Stimulated activated naive B cell treated with anti-CD40 and anti-IgM and Interleukin-4, amounts not matched to agents 10 μg/mL and 1 μg/mL and 100 μg/mL, for 72 hours (primary cell): ENCODE data around the gene SF3B1.
"Not testable (repeated sequence)": the region's sequence is repeated elsewhere in the genome, so short reads cannot be mapped to it uniquely, and the experiment has no call there.

ENCODE experiments used
- ATAC-seq, 2 donors: fragments of 150-1000 bp; cut with Tn5 transposase; replicated peaks; 2 replicates each; pipeline ENCODE4 v1.10.0; 2021; ENCODE audit warnings: moderate library complexity in 1 of 2
- DNase-seq: peaks from one replicate; pipeline ENCODE4 v3.0.0; 2021
- H3K27ac Mint-ChIP-seq: one replicate; pipeline ENCODE4 v1.8.0; 2022; ENCODE audit warnings: mild to moderate bottlenecking, mixed read lengths
- H3K27me3 Mint-ChIP-seq, 2 donors: one replicate each; pipeline ENCODE4 v1.8.0; 2022; ENCODE audit warnings: mixed read lengths in 2 of 2
- H3K36me3 Mint-ChIP-seq, 2 donors: one replicate each; pipeline ENCODE4 v1.8.0; 2022; ENCODE audit warnings: mixed read lengths in 2 of 2, mild to moderate bottlenecking in 1 of 2
- H3K4me1 Mint-ChIP-seq, 2 donors: one replicate each; pipeline ENCODE4 v1.8.0; 2022; ENCODE audit warnings: mixed read lengths in 2 of 2, mild to moderate bottlenecking in 1 of 2
- H3K4me3 Mint-ChIP-seq, 2 donors: one replicate each; pipeline ENCODE4 v1.8.0; 2022; ENCODE audit warnings: mild to moderate bottlenecking in 2 of 2, mixed read lengths in 2 of 2, moderate library complexity in 1 of 2
- H3K9me3 Mint-ChIP-seq, 2 donors: one replicate each; pipeline ENCODE4 v1.8.0; 2022; ENCODE audit warnings: mixed read lengths in 2 of 2, mild to moderate bottlenecking in 1 of 2

The SF3B1 gene

DNA sequence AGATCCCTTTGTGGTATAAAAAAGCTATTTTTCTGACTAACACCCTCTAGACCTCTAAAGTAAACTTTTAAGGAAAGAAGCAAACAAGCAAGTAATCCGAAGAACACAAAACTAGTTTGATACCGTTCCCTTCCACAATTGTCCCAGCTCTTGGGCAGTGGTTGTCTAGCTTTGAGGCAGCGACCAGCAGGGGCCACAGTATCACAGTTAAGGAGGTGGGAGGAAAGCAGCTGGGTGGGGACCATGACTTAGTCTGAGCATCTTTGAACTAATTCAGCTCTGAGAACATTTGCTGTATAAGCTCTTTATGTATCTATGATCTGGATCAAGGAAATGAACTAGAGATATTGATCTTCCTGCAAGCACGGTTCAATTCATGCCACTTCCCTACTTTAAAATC lies 51.0 kb downstream of the SF3B1 start:
- peaks cover 0 to 8% of the 10 kb centered on the region in 2 donors for H3K36me3 Mint-ChIP-seq
- no peak overlapping the region for H3K27ac Mint-ChIP-seq
- DNase-seq (no peak), ATAC-seq (no peak)
- H3K27me3 Mint-ChIP-seq = no peaks in the 10 kb centered on the region
- peaks cover 6 to 10% of the 10 kb centered on the region in 2 donors for H3K4me1 Mint-ChIP-seq
- no peak overlapping the region for H3K4me3 Mint-ChIP-seq
- H3K9me3 Mint-ChIP-seq = no peaks in the 10 kb centered on the region

DNA sequence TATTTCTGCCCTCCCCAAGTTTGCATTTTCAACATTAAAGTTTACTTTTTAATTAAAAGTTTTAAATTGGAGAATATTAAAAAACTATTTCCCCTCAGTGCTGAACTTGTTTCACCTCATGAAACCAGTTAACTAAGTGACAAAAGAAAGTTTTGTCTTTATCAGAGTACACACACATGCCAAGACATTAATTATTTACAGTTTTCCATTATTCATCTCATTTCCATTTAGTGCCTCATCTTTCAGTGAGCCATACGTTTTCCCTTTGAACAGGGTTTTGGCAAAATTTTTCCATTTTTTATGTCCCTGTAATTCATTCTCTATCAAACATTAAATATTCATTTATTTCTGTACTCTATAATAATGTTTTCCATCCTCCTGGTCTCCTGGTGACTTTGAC lies 53.2 kb downstream of the SF3B1 start:
- H3K4me3 Mint-ChIP-seq = no peak overlapping the region
- H3K36me3 Mint-ChIP-seq = peaks cover 0 to 2% of the 10 kb centered on the region in 2 donors
- DNase-seq (no peak), ATAC-seq (no peak)
- no peak overlapping the region for H3K27ac Mint-ChIP-seq
- H3K9me3 Mint-ChIP-seq = no peaks in the 10 kb centered on the region
- peaks cover 0 to 4% of the 10 kb centered on the region in 2 donors for H3K27me3 Mint-ChIP-seq
- H3K4me1 Mint-ChIP-seq = peaks cover 16 to 28% of the 10 kb centered on the region in 2 donors

DNA sequence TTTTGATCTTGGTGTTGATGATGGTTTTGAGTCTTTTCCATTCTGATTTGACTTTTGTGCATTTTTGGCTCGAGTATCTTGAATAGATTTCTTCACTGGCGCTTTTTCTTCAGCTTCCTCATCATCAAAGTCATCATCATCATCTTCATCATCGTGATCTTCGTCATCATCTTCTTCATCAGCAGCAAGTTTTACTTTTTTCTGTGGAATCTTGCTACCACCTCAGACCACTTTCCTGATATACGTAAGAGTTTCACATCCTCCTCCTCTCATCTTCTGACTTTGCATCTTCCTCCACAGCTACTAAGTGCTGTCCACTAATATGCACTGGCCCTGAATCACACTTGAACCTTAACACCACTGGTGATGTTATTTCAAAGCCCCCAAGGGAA lies 54.9 kb downstream of the SF3B1 start:
- not testable (repeated sequence) for H3K9me3 Mint-ChIP-seq, H3K36me3 Mint-ChIP-seq, H3K27ac Mint-ChIP-seq, H3K4me3 Mint-ChIP-seq, H3K27me3 Mint-ChIP-seq, ATAC-seq, DNase-seq
- H3K4me1 Mint-ChIP-seq = peaks cover 14 to 28% of the 10 kb centered on the region in 2 donors

DNA sequence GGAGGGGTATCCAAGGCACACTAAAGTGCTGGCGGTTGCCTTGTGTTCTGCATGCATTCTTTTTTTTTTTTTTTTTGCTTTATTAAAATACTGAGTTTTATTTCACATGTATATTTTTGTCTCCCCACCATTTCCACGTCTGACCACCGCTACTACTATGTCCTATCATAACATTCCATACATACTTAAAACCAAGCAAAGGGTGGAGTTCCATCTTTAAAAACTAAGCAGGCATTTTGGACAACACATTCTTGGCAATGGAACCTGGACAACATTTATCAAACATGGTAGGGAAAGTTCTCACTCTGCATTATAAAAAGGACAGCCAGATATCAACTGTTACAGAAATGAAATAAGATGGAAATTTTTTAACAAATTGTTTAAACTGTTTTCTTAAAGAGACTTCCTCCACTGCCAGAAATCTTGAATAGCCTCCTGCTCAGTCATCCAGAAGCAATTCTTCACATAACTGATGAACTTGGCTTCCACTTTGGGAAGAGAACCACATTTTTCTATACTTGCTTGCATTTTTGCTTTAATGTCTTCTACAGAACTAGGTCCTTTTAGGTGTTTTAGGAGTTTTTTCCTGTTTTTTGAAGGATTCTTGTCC lies 55.4 kb downstream of the SF3B1 start:
- not testable (repeated sequence) for H3K27ac Mint-ChIP-seq, DNase-seq, ATAC-seq, H3K9me3 Mint-ChIP-seq, H3K4me3 Mint-ChIP-seq, H3K36me3 Mint-ChIP-seq, H3K27me3 Mint-ChIP-seq
- peaks cover 16 to 33% of the 10 kb centered on the region in 2 donors for H3K4me1 Mint-ChIP-seq

- DNase-seq (peak; percentile 26), ATAC-seq (peak; percentile 75 to 76)
- H3K4me1 Mint-ChIP-seq = peaks cover 16 to 33% of the 10 kb centered on the region in 2 donors
- H3K9me3 Mint-ChIP-seq = no peaks in the 10 kb centered on the region
- peaks cover 0 to 2% of the 10 kb centered on the region in 2 donors for H3K36me3 Mint-ChIP-seq
- H3K27me3 Mint-ChIP-seq = peaks cover 0 to 4% of the 10 kb centered on the region in 2 donors
- H3K27ac Mint-ChIP-seq = peak overlapping the region; percentile 59
- H3K4me3 Mint-ChIP-seq = no peak overlapping the region
Measured at GRCh38 chr2:197378494-197379307, 56.1 kb downstream of the SF3B1 start.

GRCh38 chr2:197378086-197378485 lies 56.7 kb downstream of the SF3B1 start:
- no peak for ATAC-seq
- DNase-seq = no peak
- Mint-ChIP-seq H3K27ac (no peak overlapping the region), H3K4me1 (peaks cover 16 to 33% of the 10 kb centered on the region in 2 donors), H3K4me3 (no peak overlapping the region), H3K36me3 (peaks cover 0 to 2% of the 10 kb centered on the region in 2 donors), H3K9me3 (no peaks in the 10 kb centered on the region), H3K27me3 (peaks cover 0 to 4% of the 10 kb centered on the region in 2 donors)

DNA sequence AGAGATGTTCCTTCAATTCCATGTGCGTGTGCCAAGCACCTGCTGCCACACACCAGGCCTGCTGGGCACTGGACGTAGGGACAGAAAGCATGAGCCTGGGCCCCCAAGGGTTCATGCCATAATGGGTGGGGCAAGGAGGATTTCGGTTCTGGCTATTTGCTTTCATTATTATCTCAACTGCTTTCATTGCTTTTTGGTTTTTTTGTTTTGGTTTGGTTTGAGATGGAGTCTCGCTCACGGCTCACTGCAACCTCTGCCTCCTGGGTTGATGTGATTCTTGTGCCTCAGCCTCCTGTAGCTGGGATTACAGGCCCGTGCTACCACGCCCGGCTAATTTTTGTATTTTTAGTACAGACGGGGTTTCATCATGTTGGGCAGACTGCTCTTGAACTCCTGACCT lies 57.2 kb downstream of the SF3B1 start:
- Mint-ChIP-seq H3K36me3 (peaks cover 0 to 2% of the 10 kb centered on the region in 2 donors), H3K4me3 (peak overlapping the region in 1 of 2 donors; percentile 25), H3K27me3 (peaks cover 0 to 4% of the 10 kb centered on the region in 2 donors), H3K27ac (peak overlapping the region; percentile 85), H3K4me1 (peaks cover 16 to 33% of the 10 kb centered on the region in 2 donors), H3K9me3 (no peaks in the 10 kb centered on the region)
- no peak for ATAC-seq
- DNase-seq = no peak

GRCh38 chr2:197372592-197372991 lies 62.2 kb downstream of the SF3B1 start:
- H3K36me3 Mint-ChIP-seq = peaks cover 0 to 1% of the 10 kb centered on the region in 2 donors
- no peaks in the 10 kb centered on the region for H3K27me3 Mint-ChIP-seq
- H3K9me3 Mint-ChIP-seq = no peaks in the 10 kb centered on the region
- H3K4me3 Mint-ChIP-seq = no peak overlapping the region
- peaks cover 15 to 25% of the 10 kb centered on the region in 2 donors for H3K4me1 Mint-ChIP-seq
- ATAC-seq = no peak
- H3K27ac Mint-ChIP-seq = no peak overlapping the region
- no peak for DNase-seq

GRCh38 chr2:197370664-197371063 lies 64.2 kb downstream of the SF3B1 start:
- peaks cover 10 to 18% of the 10 kb centered on the region in 2 donors for H3K4me1 Mint-ChIP-seq
- H3K27ac Mint-ChIP-seq, H3K9me3 Mint-ChIP-seq, ATAC-seq, DNase-seq, H3K27me3 Mint-ChIP-seq, H3K36me3 Mint-ChIP-seq, H3K4me3 Mint-ChIP-seq: not testable (repeated sequence)

DNA sequence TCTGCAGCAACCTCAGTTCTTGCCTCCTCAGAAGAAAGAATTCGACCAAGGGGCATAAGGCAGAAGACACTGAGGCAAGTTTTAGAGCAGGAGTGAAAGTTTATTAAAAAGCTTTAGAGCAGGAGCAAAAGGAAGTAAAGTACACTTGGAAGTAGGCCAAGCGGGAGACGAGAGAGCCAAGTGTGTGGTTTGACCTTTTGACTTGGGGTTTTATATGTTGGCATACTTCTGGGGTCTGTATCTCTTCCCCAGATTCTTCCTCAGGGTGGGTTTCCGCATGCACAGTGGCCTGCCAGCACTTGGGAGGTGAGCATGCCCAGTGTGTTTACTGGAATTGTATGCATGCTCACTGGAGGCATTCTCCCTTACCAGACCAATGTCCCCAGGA lies 64.9 kb downstream of the SF3B1 start:
- Mint-ChIP-seq H3K4me1 (peaks cover 10 to 17% of the 10 kb centered on the region in 2 donors), H3K27ac (no peak overlapping the region), H3K9me3 (no peaks in the 10 kb centered on the region), H3K4me3 (no peak overlapping the region), H3K36me3 (peaks cover 0 to 1% of the 10 kb centered on the region in 2 donors), H3K27me3 (no peaks in the 10 kb centered on the region)
- no peak for DNase-seq
- ATAC-seq = no peak

- Mint-ChIP-seq H3K27ac (no peak overlapping the region), H3K27me3 (no peaks in the 10 kb centered on the region), H3K9me3 (no peaks in the 10 kb centered on the region), H3K4me1 (peaks cover 9 to 12% of the 10 kb centered on the region in 2 donors), H3K36me3 (peaks cover 0 to 1% of the 10 kb centered on the region in 2 donors), H3K4me3 (no peak overlapping the region)
- no peak for ATAC-seq
- DNase-seq = no peak
Measured at GRCh38 chr2:197369228-197369932, 65.4 kb downstream of the SF3B1 start.

GRCh38 chr2:197368412-197368811 lies 66.4 kb downstream of the SF3B1 start:
- no peak overlapping the region for H3K27ac Mint-ChIP-seq
- ATAC-seq (no peak), DNase-seq (no peak)
- H3K4me1 Mint-ChIP-seq = peaks cover 9 to 12% of the 10 kb centered on the region in 2 donors
- peaks cover 0 to 1% of the 10 kb centered on the region in 2 donors for H3K36me3 Mint-ChIP-seq
- H3K9me3 Mint-ChIP-seq = no peaks in the 10 kb centered on the region
- no peaks in the 10 kb centered on the region for H3K27me3 Mint-ChIP-seq
- no peak overlapping the region for H3K4me3 Mint-ChIP-seq

GRCh38 chr2:197363998-197364397 lies 70.8 kb downstream of the SF3B1 start:
- no peaks in the 10 kb centered on the region for H3K27me3 Mint-ChIP-seq
- no peak for ATAC-seq
- H3K4me3 Mint-ChIP-seq = no peak overlapping the region
- no peak for DNase-seq
- H3K4me1 Mint-ChIP-seq = peaks cover 0 to 13% of the 10 kb centered on the region in 2 donors
- peaks cover 0 to 2% of the 10 kb centered on the region in 2 donors for H3K9me3 Mint-ChIP-seq
- H3K36me3 Mint-ChIP-seq = no peaks in the 10 kb centered on the region
- no peak overlapping the region for H3K27ac Mint-ChIP-seq

DNA sequence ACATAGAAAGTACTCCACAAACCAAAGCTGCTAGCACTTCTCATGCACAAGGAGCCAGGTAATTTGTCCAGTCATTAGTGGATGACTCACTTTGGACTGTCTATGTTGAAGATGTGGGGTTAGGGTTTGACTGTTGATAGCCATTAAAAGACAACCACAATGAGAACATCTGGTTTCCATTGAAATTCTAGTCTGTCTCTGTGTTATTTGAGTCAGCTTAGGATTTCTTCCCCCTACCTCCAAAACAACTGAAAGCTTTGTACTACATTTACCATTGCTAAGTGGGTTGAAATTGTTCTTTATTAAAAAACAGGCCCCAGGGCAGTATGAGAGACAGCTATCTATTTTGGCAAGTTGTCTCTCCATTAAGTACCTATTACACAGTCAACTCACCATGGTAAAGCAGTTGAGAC lies 74.1 kb downstream of the SF3B1 start:
- H3K27ac Mint-ChIP-seq = no peak overlapping the region
- DNase-seq (no peak), ATAC-seq (peak; percentile 93 to 94)
- H3K36me3 Mint-ChIP-seq = no peaks in the 10 kb centered on the region
- peaks cover 0 to 2% of the 10 kb centered on the region in 2 donors for H3K9me3 Mint-ChIP-seq
- H3K4me1 Mint-ChIP-seq = peaks cover 5 to 24% of the 10 kb centered on the region in 2 donors
- H3K27me3 Mint-ChIP-seq = no peaks in the 10 kb centered on the region
- H3K4me3 Mint-ChIP-seq = no peak overlapping the region
